Panc1 (cell line): ENCODE data around the gene RPS6KA6. TPM values are rescaled to one million over a fixed set of nuclear protein-coding genes. Genes with fewer than 3 reads are reported as not detected.

Experiments used
- ATAC-seq: fragments of 200-7000 bp; cut with Tn5 transposase; 2 replicates; pipeline ENCODE4 v1.9.1; 2020; ENCODE audit warnings: mild to moderate bottlenecking, moderate library complexity
- BruUV-seq: library from RNA; stranded (reverse); fragments of 400-500 nt; replicated peaks from 2 replicates; lab custom pipeline; 2021; lab: Mats Ljungman, UMichigan
- CTCF ChIA-PET: fragments of 300-600 bp; sonication (Branson Sonifier 250); formaldehyde crosslinking; loops from one replicate; lab custom pipeline; 2022; ENCODE audit warnings: antibody characterized with exemption; lab: Charles Lee
- POLR2A ChIA-PET: fragments of 300-600 bp; sonication (Branson Sonifier 250); formaldehyde crosslinking; loops from one replicate; lab custom pipeline; 2022; ENCODE audit warnings: antibody characterized with exemption; lab: Charles Lee
- DNase-seq: peaks from one replicate; pipeline ENCODE4 v3.0.0-alpha.2; 2010; ENCODE audit warnings: low read depth, low spot score
- H3K27ac ChIP-seq: 2 replicates; pipeline ENCODE4 v1.5.1; 2011; ENCODE audit warnings: mild to moderate bottlenecking, low read length, inconsistent platforms
- H3K27me3 ChIP-seq: fragments of 200-500 bp; sonication (Bioruptor generic); 2 replicates; pipeline ENCODE4 v1.6.0; 2014; ENCODE audit warnings: low read length, inconsistent platforms; ENCODE audit not compliant: control insufficient read depth, insufficient read depth
- H3K36me3 ChIP-seq: fragments of 200-500 bp; sonication (Bioruptor generic); 2 replicates; pipeline ENCODE4 v1.5.1; 2014; ENCODE audit warnings: inconsistent platforms, mild to moderate bottlenecking, low read length, moderate library complexity; ENCODE audit not compliant: control insufficient read depth, insufficient read depth
- H3K4me1 ChIP-seq: 2 replicates; pipeline ENCODE4 v1.5.1; 2011; ENCODE audit warnings: inconsistent platforms, mild to moderate bottlenecking, low read length, moderate library complexity; ENCODE audit not compliant: control insufficient read depth, insufficient read depth
- H3K4me3 ChIP-seq, 2 experiments: 2 replicates each; pipeline ENCODE4 v1.5.1; 2011 to 2012; ENCODE audit warnings: low read depth in 2 of 2, low read length in 2 of 2, mild to moderate bottlenecking in 2 of 2, inconsistent platforms in 1 of 2, moderate library complexity in 1 of 2
- H3K9me3 ChIP-seq: fragments of 200-500 bp; sonication (Bioruptor generic); 2 replicates; pipeline ENCODE4 v1.5.1; 2014; ENCODE audit warnings: low read depth, mild to moderate bottlenecking, inconsistent platforms, low read length, moderate library complexity; ENCODE audit not compliant: control insufficient read depth, insufficient read depth
- CTCF ChIP-seq: fragments of 450-650 bp; IDR thresholded peaks from 2 replicates; pipeline ENCODE4 v1.5.1; 2017; ENCODE audit warnings: mild to moderate bottlenecking
- POLR2AphosphoS5 ChIP-seq: IDR thresholded peaks from 2 replicates; pipeline ENCODE4 v1.6.1; 2012; ENCODE audit warnings: mild to moderate bottlenecking, low read depth, low read length, moderate library complexity
- REST ChIP-seq, 2 experiments: IDR thresholded peaks; 2 replicates each; pipeline ENCODE4 v1.6.1; 2011 to 2012; ENCODE audit warnings: low read depth in 2 of 2, control low read depth in 1 of 2, low read length in 1 of 2, mild to moderate bottlenecking in 1 of 2, moderate library complexity in 1 of 2; ENCODE audit not compliant: insufficient read depth in 1 of 2
- SIN3A ChIP-seq: IDR thresholded peaks from 2 replicates; pipeline ENCODE4 v1.6.1; 2012; ENCODE audit warnings: low read depth, mild to moderate bottlenecking, low read length, moderate library complexity, borderline replicate concordance; ENCODE audit not compliant: insufficient read depth
- TCF7L2 ChIP-seq: IDR thresholded peaks from 2 replicates; pipeline ENCODE4 v1.6.1; 2011; ENCODE audit warnings: mild to moderate bottlenecking, low read depth, low read length, inconsistent platforms
- in situ Hi-C: cut with HindIII; loops from 2 replicates; pipeline ENCODE4 v1.10.0; 2016; ENCODE audit warnings: low sequenced_read_pairs, low pct_unique_long_range_greater_than_20kb
- intact Hi-C: fragments of 100-400 bp; cut with micrococcal nuclease; formaldehyde crosslinking; loops from one replicate; pipeline ENCODE4 v1.10.0; 2022; ENCODE audit not compliant: unreplicated experiment
- total RNA-seq: library from RNA; stranded (reverse); gene quantifications from one replicate; pipeline ENCODE4 v1.2.1, GENCODE V29; 2021; ENCODE audit not compliant: unreplicated experiment

RPS6KA6 gene
- total RNA-seq, 1 experiment from 2014 or later = 0.05 TPM

- intact Hi-C loops = no loop called here
These were observed 31.2 kb downstream of the RPS6KA6 start for GRCh38 chrX:84156821-84157220.

GRCh38 chrX:84155938-84156337, 32.1 kb downstream of the RPS6KA6 start:
- no peak for TF ChIP-seq TCF7L2
- no peak for TF ChIP-seq REST (IDR thresholded peaks at IDR 0.05; ENCODE audit: insufficient read depth in 1 of 2, low read depth in 2 of 2, low read length in 1 of 2)
- TF ChIP-seq SIN3A = no peak
- no peak for TF ChIP-seq POLR2AphosphoS5
- TF ChIP-seq CTCF = no peak
- Histone ChIP-seq H3K27ac (no peak overlapping the region), H3K36me3 (no peaks in the 10 kb centered on the region), H3K4me1 (no peaks in the 10 kb centered on the region), H3K4me3 (no peak overlapping the region), H3K9me3 (no peaks in the 10 kb centered on the region), H3K27me3 (no peaks in the 10 kb centered on the region)
- CTCF ChIA-PET = no interaction called here
- intact Hi-C loops (no loop called here), in situ Hi-C loops (no loop called here)
- DNase-seq = no peak
- no peak for ATAC-seq
- BruUV-seq = no TSS peak
- POLR2A ChIA-PET = no interaction called here

More at GRCh38 chrX:84156821-84157220, 31.2 kb downstream of the RPS6KA6 start:
- ATAC-seq = no peak
- ChIA-PET POLR2A (no interaction called here), CTCF (no interaction called here)
- TF ChIP-seq POLR2AphosphoS5 = no peak
- TF ChIP-seq TCF7L2 = no peak
- no peak for TF ChIP-seq CTCF
- TF ChIP-seq REST (IDR thresholded peaks at IDR 0.05; ENCODE audit: insufficient read depth in 1 of 2, low read depth in 2 of 2, low read length in 1 of 2) = no peak
- TF ChIP-seq SIN3A = no peak
- in situ Hi-C loops = no loop called here
- Histone ChIP-seq H3K9me3 (no peaks in the 10 kb centered on the region), H3K4me1 (no peaks in the 10 kb centered on the region), H3K4me3 (no peak overlapping the region), H3K36me3 (no peaks in the 10 kb centered on the region), H3K27me3 (no peaks in the 10 kb centered on the region), H3K27ac (no peak overlapping the region)
- DNase-seq = no peak
- no TSS peak for BruUV-seq
